Measurements from ENCODE around the gene OLIG2.

Gene OLIG2

GRCh38 chr21:33020558-33021100, 5.1 kb upstream of the OLIG2 start:
- DNase-seq = no peak

- DNase-seq = no peak
These were observed 4.6 kb upstream of the OLIG2 start for GRCh38 chr21:33021150-33021549.

- DNase-seq = no peak
These were observed 4.1 kb upstream of the OLIG2 start for GRCh38 chr21:33021667-33022066.

- no peak for DNase-seq
These were observed 3.3 kb upstream of the OLIG2 start for GRCh38 chr21:33022489-33022827.

- DNase-seq = no peak
These were observed 2.7 kb upstream of the OLIG2 start for GRCh38 chr21:33022828-33023573.

GRCh38 chr21:33023574-33024200, 2.0 kb upstream of the OLIG2 start:
- no peak for DNase-seq

- DNase-seq = no peak
These were observed 1.3 kb upstream of the OLIG2 start for GRCh38 chr21:33024201-33025103.

GRCh38 chr21:33025106-33025488, 638 bp upstream of the OLIG2 start:
- DNase-seq = no peak

GRCh38 chr21:33026443-33026858, 716 bp downstream of the OLIG2 start:
- no peak for DNase-seq

- DNase-seq = no peak
These were observed 1.2 kb downstream of the OLIG2 start for GRCh38 chr21:33026878-33027400.

- DNase-seq = no peak
These were observed 1.9 kb downstream of the OLIG2 start for GRCh38 chr21:33027401-33028286.

- no peak for DNase-seq
These were observed 2.5 kb downstream of the OLIG2 start for GRCh38 chr21:33028287-33028670.

- no peak for DNase-seq
These were observed 3.1 kb downstream of the OLIG2 start for GRCh38 chr21:33028773-33029384.

- no peak for DNase-seq
These were observed 3.7 kb downstream of the OLIG2 start for GRCh38 chr21:33029385-33029921.

GRCh38 chr21:33029975-33030461, 4.3 kb downstream of the OLIG2 start:
- no peak for DNase-seq

GRCh38 chr21:33030633-33031032, 4.9 kb downstream of the OLIG2 start:
- DNase-seq = no peak

- no peak for DNase-seq
These were observed 5.6 kb downstream of the OLIG2 start for GRCh38 chr21:33031152-33031911.

GRCh38 chr21:33032434-33033047, 6.8 kb downstream of the OLIG2 start:
- no peak for DNase-seq

GRCh38 chr21:33033094-33033951, 7.6 kb downstream of the OLIG2 start:
- no peak for DNase-seq

Measured in GOT3 (cell line).